Testis (tissue), 2 donors: ENCODE results near the gene SPDYE2B.
"Not testable (repeated sequence)": the region's sequence is repeated elsewhere in the genome, so short reads cannot be mapped to it uniquely, and the experiment has no call there.

ENCODE experiments used
- CTCF ChIP-seq, 3 experiments: fragments of 450-650 bp in 2 of 3; fragments of 200-600 bp in 1 of 3; sonication (generic) in 1 of 3; IDR thresholded peaks; one replicate each; pipeline ENCODE4 v1.5.1; 2016 to 2019; ENCODE audit warnings: antibody characterized with exemption in 3 of 3, mild to moderate bottlenecking in 2 of 3, moderate library complexity in 1 of 3
- POLR2A ChIP-seq: fragments of 450-650 bp; IDR thresholded peaks from one replicate; pipeline ENCODE4 v1.6.1; 2017; ENCODE audit warnings: antibody characterized with exemption, mild to moderate bottlenecking, moderate library complexity

GRCh38 chr7:102697642-102698512 lies 47.8 kb downstream of the SPDYE2B start:
- TF ChIP-seq CTCF (IDR thresholded peaks at IDR 0.05); POLR2A: not testable (repeated sequence)
